Progenitor cell of endocrine pancreas (in vitro differentiated cells): ENCODE data around the gene CTBP2. TPM values are rescaled to one million over a fixed set of nuclear protein-coding genes. Genes with fewer than 3 reads are reported as not detected.

Experiments used
- DNase-seq: peaks from one replicate; pipeline ENCODE4 v3.0.0; 2021; ENCODE audit warnings: low spot score; ENCODE audit not compliant: unreplicated experiment
- H3K27ac Mint-ChIP-seq: 2 replicates; pipeline ENCODE4 v1.8.0; 2021; ENCODE audit warnings: mild to moderate bottlenecking, moderate library complexity, mixed read lengths
- H3K27me3 Mint-ChIP-seq: 2 replicates; pipeline ENCODE4 v1.8.0; 2021; ENCODE audit warnings: mixed read lengths
- H3K36me3 Mint-ChIP-seq: 2 replicates; pipeline ENCODE4 v1.8.0; 2022; ENCODE audit warnings: mixed read lengths; ENCODE audit not compliant: insufficient read depth
- H3K4me1 Mint-ChIP-seq: 2 replicates; pipeline ENCODE4 v1.8.0; 2021; ENCODE audit warnings: low read depth, mixed read lengths
- H3K4me3 Mint-ChIP-seq: 2 replicates; pipeline ENCODE4 v1.8.0; 2021; ENCODE audit warnings: low read depth, mild to moderate bottlenecking, moderate library complexity, mixed read lengths
- H3K9me3 Mint-ChIP-seq: 2 replicates; pipeline ENCODE4 v1.8.0; 2021; ENCODE audit warnings: low read depth, mixed read lengths
- CTCF ChIP-seq: fragments of 200-600 bp; sonication (generic); IDR thresholded peaks from one replicate; pipeline ENCODE4 v1.5.0; 2021; ENCODE audit warnings: antibody characterized with exemption, mild to moderate bottlenecking; ENCODE audit not compliant: unreplicated experiment
- total RNA-seq: library from RNA; stranded (reverse); gene quantifications from 2 replicates; pipeline ENCODE4 v1.2.1, GENCODE V29; 2021

Gene CTBP2
- total RNA-seq, 1 donor from 2014 or later: 182 TPM

GRCh38 chr10:125204400-125204799, 44.0 kb upstream of the CTBP2 start:
- no peak for TF ChIP-seq CTCF
- H3K4me3 Mint-ChIP-seq: no peak overlapping the region
- no peak overlapping the region for H3K27ac Mint-ChIP-seq
- H3K27me3 Mint-ChIP-seq: peaks cover 73% of the 10 kb centered on the region
- H3K9me3 Mint-ChIP-seq: no peaks in the 10 kb centered on the region
- DNase-seq: no peak
- no peaks in the 10 kb centered on the region for H3K36me3 Mint-ChIP-seq
- H3K4me1 Mint-ChIP-seq: peaks cover 7% of the 10 kb centered on the region

- Mint-ChIP-seq H3K36me3 (no peaks in the 10 kb centered on the region), H3K9me3 (no peaks in the 10 kb centered on the region), H3K4me3 (no peak overlapping the region), H3K27ac (no peak overlapping the region), H3K4me1 (peaks cover 7% of the 10 kb centered on the region), H3K27me3 (peaks cover 72% of the 10 kb centered on the region)
- DNase-seq: no peak
- TF ChIP-seq CTCF: no peak
These were observed 42.9 kb upstream of the CTBP2 start for GRCh38 chr10:125203186-125203800.

GRCh38 chr10:125201791-125202622, 41.6 kb upstream of the CTBP2 start:
- H3K4me1 Mint-ChIP-seq: peaks cover 7% of the 10 kb centered on the region
- no peak for DNase-seq
- H3K27me3 Mint-ChIP-seq: peaks cover 62% of the 10 kb centered on the region
- no peak overlapping the region for H3K4me3 Mint-ChIP-seq
- no peaks in the 10 kb centered on the region for H3K9me3 Mint-ChIP-seq
- H3K27ac Mint-ChIP-seq: no peak overlapping the region
- no peaks in the 10 kb centered on the region for H3K36me3 Mint-ChIP-seq
- no peak for TF ChIP-seq CTCF

GRCh38 chr10:125201108-125201524, 40.8 kb upstream of the CTBP2 start:
- DNase-seq: no peak
- no peaks in the 10 kb centered on the region for H3K9me3 Mint-ChIP-seq
- no peaks in the 10 kb centered on the region for H3K36me3 Mint-ChIP-seq
- no peak overlapping the region for H3K4me3 Mint-ChIP-seq
- peaks cover 55% of the 10 kb centered on the region for H3K27me3 Mint-ChIP-seq
- TF ChIP-seq CTCF: no peak
- H3K4me1 Mint-ChIP-seq: peaks cover 7% of the 10 kb centered on the region
- peak overlapping the region; percentile 74 for H3K27ac Mint-ChIP-seq

- no peak overlapping the region for H3K4me3 Mint-ChIP-seq
- no peaks in the 10 kb centered on the region for H3K36me3 Mint-ChIP-seq
These were observed 40.0 kb upstream of the CTBP2 start for GRCh38 chr10:125200396-125200795.

More at GRCh38 chr10:125200396-125200795, 40.0 kb upstream of the CTBP2 start:
- DNase-seq: no peak
- TF ChIP-seq CTCF: no peak
- Mint-ChIP-seq H3K27ac (no peak overlapping the region), H3K27me3 (peaks cover 55% of the 10 kb centered on the region), H3K9me3 (no peaks in the 10 kb centered on the region), H3K4me1 (peaks cover 7% of the 10 kb centered on the region)
